ENCODE data around the gene LSG1.

GRCh38 chr3:194620196-194620595 lies 51.8 kb downstream of the LSG1 start:
- TF ChIP-seq POLR2AphosphoS5 (IDR thresholded peaks at IDR 0.05; ENCODE audit: low read depth, low read length) = no peak
- no peak for TF ChIP-seq TAF1 (IDR thresholded peaks at IDR 0.05; ENCODE audit: borderline replicate concordance, insufficient read depth, low read length)
- no peak for TF ChIP-seq REST (IDR thresholded peaks at IDR 0.05; ENCODE audit: insufficient read depth in 1 of 2, low read depth in 2 of 2, low read length in 2 of 2)
- TF ChIP-seq FOXP2 (optimal IDR thresholded peaks at IDR 0.05; ENCODE audit: borderline replicate concordance, extremely low read depth, extremely low read length, insufficient read depth) = no peak

Data from PFSK-1 (cell line).